HepG2 (cell line): Measurements from ENCODE around the gene PLAAT1. TPM values are rescaled to one million over a fixed set of nuclear protein-coding genes. Genes with fewer than 3 reads are reported as not detected.

ENCODE experiments used
- ATAC-seq: fragments of 200-7000 bp; cut with Tn5 transposase; 3 replicates; pipeline ENCODE4 v1.9.1; 2020; ENCODE audit warnings: mild to moderate bottlenecking, moderate library complexity
- BruUV-seq: library from RNA; stranded (reverse); fragments of 400-500 nt; replicated peaks from 2 replicates; lab custom pipeline; 2021; lab: Mats Ljungman, UMichigan
- CTCF ChIA-PET: fragments of 300-600 bp; formaldehyde crosslinking; extraction: SDS; loops from one replicate; lab custom pipeline; 2021; ENCODE audit warnings: low total read pairs, inconsistent platforms, low intra/inter-chr PET ratio; lab: Yijun Ruan, JAX
- POLR2A ChIA-PET: fragments of 350-600 bp; sonication (Branson Sonifier 250); formaldehyde crosslinking; loops from one replicate; lab custom pipeline; 2020; ENCODE audit warnings: antibody characterized with exemption, inconsistent platforms; lab: Yijun Ruan, JAX
- DNase-seq: peaks from one replicate; pipeline ENCODE4 v3.0.0-alpha.2; 2015; ENCODE audit warnings: low spot score
- FAIRE-seq: peaks from 3 replicates; lab custom pipeline; 2011; peaks lifted over from hg19 to GRCh38; lab: Jason Lieb, UNC
- H2AFZ ChIP-seq: one replicate; pipeline ENCODE4 v1.6.1; 2011; ENCODE audit warnings: low read length, inconsistent platforms
- H3K27ac ChIP-seq: fragments of 300-600 bp; 3 replicates; pipeline ENCODE4 v1.8.0; 2011; ENCODE audit warnings: mixed run types, mild to moderate bottlenecking, mixed read lengths, low read length, inconsistent platforms; ENCODE audit not compliant: insufficient read depth; ENCODE audit errors: extremely low read length
- H3K27me3 ChIP-seq, 2 experiments: fragments of 200-600 bp in 1 of 2; 2 replicates in 1 of 2; 3 replicates in 1 of 2; pipeline versions ENCODE4 v1.6.0 to v1.8.0; 2011; ENCODE audit warnings: low read length in 2 of 2, mild to moderate bottlenecking in 2 of 2, moderate library complexity in 2 of 2, inconsistent platforms in 1 of 2; ENCODE audit not compliant: insufficient read depth in 2 of 2, control insufficient read depth in 1 of 2
- H3K36me3 ChIP-seq, 2 experiments: fragments of 200-600 bp in 1 of 2; replicated peaks in 1 of 2; 2 replicates in 1 of 2; 3 replicates in 1 of 2; pipeline versions ENCODE4 v1.5.1 to v1.8.0; 2011; ENCODE audit warnings: low read length in 2 of 2, inconsistent platforms in 1 of 2; ENCODE audit not compliant: insufficient read depth in 2 of 2, control insufficient read depth in 1 of 2
- H3K4me1 ChIP-seq: 2 replicates; pipeline ENCODE4 v1.5.1; 2012; ENCODE audit warnings: low read length, inconsistent platforms; ENCODE audit not compliant: insufficient read depth
- H3K4me2 ChIP-seq: 2 replicates; pipeline ENCODE4 v1.6.0; 2011; ENCODE audit warnings: low read depth, low read length, inconsistent platforms
- H3K4me3 ChIP-seq, 3 experiments: fragments of 200-600 bp in 1 of 3; sonication (generic), shearing (Covaris generic) in 1 of 3; replicated peaks in 1 of 3; 2 replicates each; pipeline ENCODE4 v1.5.1; 2011 to 2016; ENCODE audit warnings: low read length in 3 of 3, inconsistent platforms in 2 of 3, low read depth in 2 of 3, mild to moderate bottlenecking in 2 of 3, control low read depth in 1 of 3, mixed read lengths in 1 of 3; ENCODE audit not compliant: insufficient read depth in 1 of 3
- H3K79me2 ChIP-seq: one replicate; pipeline ENCODE4 v1.6.1; 2011; ENCODE audit warnings: low read length, inconsistent platforms; ENCODE audit not compliant: insufficient read depth
- H3K9ac ChIP-seq: 2 replicates; pipeline ENCODE4 v1.6.0; 2011; ENCODE audit warnings: mild to moderate bottlenecking, low read depth, low read length, inconsistent platforms; ENCODE audit not compliant: insufficient read depth
- H3K9me3 ChIP-seq: 2 replicates; pipeline ENCODE4 v1.5.1; 2012; ENCODE audit warnings: mild to moderate bottlenecking, low read length
- H4K20me1 ChIP-seq: 2 replicates; pipeline ENCODE4 v1.6.0; 2011; ENCODE audit warnings: inconsistent platforms, mild to moderate bottlenecking, low read length, moderate library complexity; ENCODE audit not compliant: insufficient read depth
- HMG20B ChIP-seq: conservative IDR thresholded peaks from 2 replicates; pipeline ENCODE4 v1.6.1; 2016; ENCODE audit warnings: missing genetic modification reagents, missing compliant biosample characterization
- HNRNPL ChIP-seq: fragments of 200-400 bp; formaldehyde crosslinking; IDR thresholded peaks from 2 replicates; pipeline ENCODE4 v1.6.1; 2017; ENCODE audit warnings: mild to moderate bottlenecking, low read depth, low read length
- NBN ChIP-seq: fragments of 450-650 bp; conservative IDR thresholded peaks from 2 replicates; pipeline ENCODE4 v1.6.1; 2017
- NONO ChIP-seq, 2 experiments: fragments of 450-650 bp in 1 of 2; sonication (generic) in 1 of 2; formaldehyde crosslinking in 1 of 2; IDR thresholded peaks in 1 of 2; conservative IDR thresholded peaks in 1 of 2; 2 replicates each; pipeline versions ENCODE4 v1.6.1 to v1.8.0; 2017 to 2022; ENCODE audit warnings: mild to moderate bottlenecking in 1 of 2, missing genetic modification reagents in 1 of 2, moderate library complexity in 1 of 2
- ZNF678 ChIP-seq: sonication (generic); formaldehyde crosslinking; IDR thresholded peaks from 2 replicates; pipeline ENCODE4 v1.4.0; 2020; ENCODE audit warnings: mild to moderate bottlenecking, missing genetic modification reagents
- ZSCAN31 ChIP-seq: sonication (generic); formaldehyde crosslinking; IDR thresholded peaks from 2 replicates; pipeline ENCODE4 v1.5.0; 2020; ENCODE audit warnings: low read depth, mild to moderate bottlenecking, missing genetic modification reagents
- WGBS: methylation state at CpG from one replicate; pipeline ENCODE4 v1.1.6; 2017; ENCODE audit warnings: low lambda C conversion rate; 5-methylcytosine and 5-hydroxymethylcytosine counted together
- in situ Hi-C: cut with HindIII; loops from 2 replicates; pipeline ENCODE4 v1.10.0; 2017; ENCODE audit warnings: low pct_unique_long_range_greater_than_20kb; ENCODE audit not compliant: extremely low pct_ligation_motif_present
- intact Hi-C: fragments of 100-400 bp; cut with micrococcal nuclease; formaldehyde crosslinking; loops from one replicate; pipeline ENCODE4 v1.10.0; 2022; ENCODE audit not compliant: unreplicated experiment
- polyA plus RNA-seq, 8 experiments: library from polyadenylated mRNA; depleted of rRNA in 3 of 8; stranded (reverse) in 7 of 8; unstranded in 1 of 8; fragments of >200 nt; fragmentation: Illumina TruSeq in 4 of 8; extraction: Trizol in 4 of 8; gene quantifications; 2 replicates each; pipeline versions ENCODE4 v1.2.1 to v1.2.3, GENCODE V29; 2011 to 2016; ENCODE audit warnings: low read depth in 4 of 8, missing spikeins in 1 of 8, mixed read lengths in 1 of 8; ENCODE audit not compliant: insufficient read depth in 1 of 8
- total RNA-seq, 5 experiments: library from RNA; depleted of rRNA; stranded (reverse); fragments of >200 nt; fragmentation: Illumina TruSeq; extraction: Trizol; gene quantifications; 2 replicates each; pipeline ENCODE4 v1.2.3, GENCODE V29; 2016; ENCODE audit warnings: low read depth in 1 of 5
- TF ChIP-seq, protein P1 (sequence below): IDR thresholded peaks from 2 replicates; pipeline ENCODE4 v1.6.1; 2016; ENCODE audit warnings: low read depth, borderline replicate concordance
- TF ChIP-seq, protein P2 (sequence below): sonication (generic); formaldehyde crosslinking; IDR thresholded peaks from 2 replicates; pipeline ENCODE4 v1.4.0; 2020; ENCODE audit warnings: low read depth, missing genetic modification reagents
- TF ChIP-seq, protein P3 (sequence below): sonication (generic); formaldehyde crosslinking; IDR thresholded peaks from 2 replicates; pipeline ENCODE4 v1.5.1; 2020; ENCODE audit warnings: missing genetic modification reagents, mild to moderate bottlenecking, borderline replicate concordance
- TF ChIP-seq, protein P4 (sequence below): sonication (generic); formaldehyde crosslinking; IDR thresholded peaks from 2 replicates; pipeline ENCODE4 v1.4.0; 2020; ENCODE audit warnings: missing genetic modification reagents, borderline replicate concordance

The PLAAT1 gene
- total and polyA plus RNA-seq, 2 of the 13 experiments (the other 11 are each of a cell fraction or from before 2014, with no cell fraction given), result not detected

DNA sequence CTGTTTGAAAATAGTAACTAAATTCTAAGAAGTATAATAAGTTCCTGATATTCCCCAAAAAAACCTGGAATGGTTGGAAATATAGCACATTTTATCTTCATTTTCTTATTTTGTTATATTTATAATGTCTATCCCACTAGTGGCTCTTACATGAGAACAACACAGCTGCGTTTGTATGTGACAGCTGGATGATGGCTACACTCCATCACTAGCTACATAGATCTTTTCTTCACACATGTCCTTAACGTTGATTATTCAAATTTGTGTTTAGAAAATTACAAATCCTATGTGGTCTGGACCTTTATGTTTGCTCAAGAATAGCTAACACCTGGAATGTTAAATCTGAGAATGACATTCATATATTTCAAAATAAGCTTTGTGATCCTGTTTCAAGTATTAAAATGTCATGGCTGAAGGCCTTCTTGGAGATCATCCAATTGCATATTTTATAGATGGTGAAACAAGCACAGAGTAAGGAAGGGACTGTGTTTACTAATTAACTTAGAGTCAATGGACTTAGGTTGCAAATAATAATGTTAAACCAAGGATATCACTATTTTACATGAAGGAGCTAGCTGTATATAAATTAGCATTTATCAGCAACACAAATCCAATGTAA is 76.8 kb downstream of the PLAAT1 start:
- H3K4me1 ChIP-seq, result no peaks in the 10 kb centered on the region
- TF ChIP-seq, protein P1, sequence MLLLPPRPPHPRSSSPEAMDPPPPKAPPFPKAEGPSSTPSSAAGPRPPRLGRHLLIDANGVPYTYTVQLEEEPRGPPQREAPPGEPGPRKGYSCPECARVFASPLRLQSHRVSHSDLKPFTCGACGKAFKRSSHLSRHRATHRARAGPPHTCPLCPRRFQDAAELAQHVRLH (CRISPR knock-in tag), result no peak
- TF ChIP-seq ZNF678 (CRISPR knock-in tag), result no peak
- TF ChIP-seq, protein P2, sequence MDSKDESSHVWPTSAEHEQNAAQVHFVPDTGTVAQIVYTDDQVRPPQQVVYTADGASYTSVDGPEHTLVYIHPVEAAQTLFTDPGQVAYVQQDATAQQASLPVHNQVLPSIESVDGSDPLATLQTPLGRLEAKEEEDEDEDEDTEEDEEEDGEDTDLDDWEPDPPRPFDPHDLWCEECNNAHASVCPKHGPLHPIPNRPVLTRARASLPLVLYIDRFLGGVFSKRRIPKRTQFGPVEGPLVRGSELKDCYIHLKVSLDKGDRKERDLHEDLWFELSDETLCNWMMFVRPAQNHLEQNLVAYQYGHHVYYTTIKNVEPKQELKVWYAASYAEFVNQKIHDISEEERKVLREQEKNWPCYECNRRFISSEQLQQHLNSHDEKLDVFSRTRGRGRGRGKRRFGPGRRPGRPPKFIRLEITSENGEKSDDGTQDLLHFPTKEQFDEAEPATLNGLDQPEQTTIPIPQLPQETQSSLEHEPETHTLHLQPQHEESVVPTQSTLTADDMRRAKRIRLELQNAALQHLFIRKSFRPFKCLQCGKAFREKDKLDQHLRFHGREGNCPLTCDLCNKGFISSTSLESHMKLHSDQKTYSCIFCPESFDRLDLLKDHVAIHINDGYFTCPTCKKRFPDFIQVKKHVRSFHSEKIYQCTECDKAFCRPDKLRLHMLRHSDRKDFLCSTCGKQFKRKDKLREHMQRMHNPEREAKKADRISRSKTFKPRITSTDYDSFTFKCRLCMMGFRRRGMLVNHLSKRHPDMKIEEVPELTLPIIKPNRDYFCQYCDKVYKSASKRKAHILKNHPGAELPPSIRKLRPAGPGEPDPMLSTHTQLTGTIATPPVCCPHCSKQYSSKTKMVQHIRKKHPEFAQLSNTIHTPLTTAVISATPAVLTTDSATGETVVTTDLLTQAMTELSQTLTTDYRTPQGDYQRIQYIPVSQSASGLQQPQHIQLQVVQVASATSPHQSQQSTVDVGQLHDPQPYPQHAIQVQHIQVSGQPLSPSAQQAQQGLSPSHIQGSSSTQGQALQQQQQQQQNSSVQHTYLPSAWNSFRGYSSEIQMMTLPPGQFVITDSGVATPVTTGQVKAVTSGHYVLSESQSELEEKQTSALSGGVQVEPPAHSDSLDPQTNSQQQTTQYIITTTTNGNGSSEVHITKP (CRISPR knock-in tag), result no peak
- TF ChIP-seq, protein P3, sequence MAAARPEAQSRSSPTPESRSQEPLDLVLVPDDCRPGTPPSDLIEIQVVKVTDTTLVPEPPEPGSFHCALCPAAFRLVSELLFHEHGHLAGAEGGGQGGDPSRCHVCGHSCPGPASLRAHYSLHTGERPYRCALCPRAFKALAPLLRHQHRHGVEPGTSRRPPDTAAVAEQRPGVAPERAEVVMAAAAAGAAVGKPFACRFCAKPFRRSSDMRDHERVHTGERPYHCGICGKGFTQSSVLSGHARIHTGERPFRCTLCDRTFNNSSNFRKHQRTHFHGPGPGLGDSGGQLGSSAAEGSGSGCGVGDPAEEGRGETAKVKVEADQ (CRISPR knock-in tag), result no peak
- no peak for TF ChIP-seq NONO (IDR thresholded peaks at IDR 0.05)
- no peak for TF ChIP-seq NONO (CRISPR knock-in tag; conservative IDR thresholded peaks at IDR 0.05)
- TF ChIP-seq NBN, result no peak
- no peak for TF ChIP-seq HMG20B (CRISPR knock-in tag)
- no peak for TF ChIP-seq HNRNPL
- TF ChIP-seq, protein P4, sequence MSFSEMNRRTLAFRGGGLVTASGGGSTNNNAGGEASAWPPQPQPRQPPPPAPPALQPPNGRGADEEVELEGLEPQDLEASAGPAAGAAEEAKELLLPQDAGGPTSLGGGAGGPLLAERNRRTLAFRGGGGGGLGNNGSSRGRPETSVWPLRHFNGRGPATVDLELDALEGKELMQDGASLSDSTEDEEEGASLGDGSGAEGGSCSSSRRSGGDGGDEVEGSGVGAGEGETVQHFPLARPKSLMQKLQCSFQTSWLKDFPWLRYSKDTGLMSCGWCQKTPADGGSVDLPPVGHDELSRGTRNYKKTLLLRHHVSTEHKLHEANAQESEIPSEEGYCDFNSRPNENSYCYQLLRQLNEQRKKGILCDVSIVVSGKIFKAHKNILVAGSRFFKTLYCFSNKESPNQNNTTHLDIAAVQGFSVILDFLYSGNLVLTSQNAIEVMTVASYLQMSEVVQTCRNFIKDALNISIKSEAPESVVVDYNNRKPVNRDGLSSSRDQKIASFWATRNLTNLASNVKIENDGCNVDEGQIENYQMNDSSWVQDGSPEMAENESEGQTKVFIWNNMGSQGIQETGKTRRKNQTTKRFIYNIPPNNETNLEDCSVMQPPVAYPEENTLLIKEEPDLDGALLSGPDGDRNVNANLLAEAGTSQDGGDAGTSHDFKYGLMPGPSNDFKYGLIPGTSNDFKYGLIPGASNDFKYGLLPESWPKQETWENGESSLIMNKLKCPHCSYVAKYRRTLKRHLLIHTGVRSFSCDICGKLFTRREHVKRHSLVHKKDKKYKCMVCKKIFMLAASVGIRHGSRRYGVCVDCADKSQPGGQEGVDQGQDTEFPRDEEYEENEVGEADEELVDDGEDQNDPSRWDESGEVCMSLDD (CRISPR knock-in tag), result no peak
- no peak for TF ChIP-seq ZSCAN31
- TF ChIP-seq, all 625 proteins: peak for 0
- ChIA-PET CTCF (no interaction called here), POLR2A (no interaction called here)
- ATAC-seq (no peak), DNase-seq (no peak), FAIRE-seq (no peak)
- no TSS peak for BruUV-seq
- intact Hi-C loops (no loop called here), in situ Hi-C loops (no loop called here)
- H4K20me1 ChIP-seq, result no peaks in the 10 kb centered on the region
- no peaks in the 10 kb centered on the region; a peak in 1 of 5 replicates for H3K27me3 ChIP-seq
- 2% methylated on average over 2 of the region's 2 CpGs for WGBS
- no peaks in the 10 kb centered on the region for H3K79me2 ChIP-seq
- no peak overlapping the region for H2AFZ ChIP-seq
- H3K9me3 ChIP-seq, result no peaks in the 10 kb centered on the region
- no peak overlapping the region for H3K4me2 ChIP-seq
- no peaks in the 10 kb centered on the region for H3K36me3 ChIP-seq
- H3K4me3 ChIP-seq, result no peak overlapping the region
- H3K27ac ChIP-seq, result no peak overlapping the region
- H3K9ac ChIP-seq, result no peak overlapping the region
